Measurements from ENCODE around the gene YWHAE. TPM values are rescaled to one million over a fixed set of nuclear protein-coding genes. Genes with fewer than 3 reads are reported as not detected.

YWHAE gene
- total RNA-seq, 1 experiment from 2014 or later: 956 TPM

- Histone ChIP-seq H3K27me3 (replicated peaks; ENCODE audit: control insufficient read depth, insufficient read depth, low read length) (no peaks in the 10 kb centered on the region), H3K9me3 (no peaks in the 10 kb centered on the region), H3K4me1 (peaks cover 36% of the 10 kb centered on the region), H3K36me3 (ENCODE audit: control insufficient read depth, insufficient read depth, low read length) (peaks cover 3% of the 10 kb centered on the region), H3K4me3 (ENCODE audit: low read depth, low read length) (no peak overlapping the region)
- no peak overlapping the region for H3K4me3 Mint-ChIP-seq (ENCODE audit: unreplicated experiment)
- DNase-seq: no peak
- no TSS peak for BruUV-seq (replicated peaks)
- H3K4me1 Mint-ChIP-seq (ENCODE audit: low read depth, unreplicated experiment): peaks cover 39% of the 10 kb centered on the region
- no peaks in the 10 kb centered on the region for H3K9me3 Mint-ChIP-seq (ENCODE audit: unreplicated experiment)
- peaks cover 87% of the 10 kb centered on the region for H3K36me3 Mint-ChIP-seq (ENCODE audit: insufficient read depth, unreplicated experiment)
- H3K27me3 Mint-ChIP-seq (ENCODE audit: insufficient read depth, unreplicated experiment): no peaks in the 10 kb centered on the region
- CTCF ChIA-PET: interaction anchor here (0.9 to 1.3 kb wide), 2 partner anchors 12 to 15 kb away, joined by 4 to 5 read pairs; no protein-coding TSS in a partner anchor
- intact Hi-C loops (cut with micrococcal nuclease; ENCODE audit: unreplicated experiment): no loop called here
- POLR2A ChIA-PET: interaction anchor here (1.1 kb wide), 1 partner anchor 12 kb away, joined by 4 read pairs; no protein-coding TSS in a partner anchor
- TF ChIP-seq, protein P1, sequence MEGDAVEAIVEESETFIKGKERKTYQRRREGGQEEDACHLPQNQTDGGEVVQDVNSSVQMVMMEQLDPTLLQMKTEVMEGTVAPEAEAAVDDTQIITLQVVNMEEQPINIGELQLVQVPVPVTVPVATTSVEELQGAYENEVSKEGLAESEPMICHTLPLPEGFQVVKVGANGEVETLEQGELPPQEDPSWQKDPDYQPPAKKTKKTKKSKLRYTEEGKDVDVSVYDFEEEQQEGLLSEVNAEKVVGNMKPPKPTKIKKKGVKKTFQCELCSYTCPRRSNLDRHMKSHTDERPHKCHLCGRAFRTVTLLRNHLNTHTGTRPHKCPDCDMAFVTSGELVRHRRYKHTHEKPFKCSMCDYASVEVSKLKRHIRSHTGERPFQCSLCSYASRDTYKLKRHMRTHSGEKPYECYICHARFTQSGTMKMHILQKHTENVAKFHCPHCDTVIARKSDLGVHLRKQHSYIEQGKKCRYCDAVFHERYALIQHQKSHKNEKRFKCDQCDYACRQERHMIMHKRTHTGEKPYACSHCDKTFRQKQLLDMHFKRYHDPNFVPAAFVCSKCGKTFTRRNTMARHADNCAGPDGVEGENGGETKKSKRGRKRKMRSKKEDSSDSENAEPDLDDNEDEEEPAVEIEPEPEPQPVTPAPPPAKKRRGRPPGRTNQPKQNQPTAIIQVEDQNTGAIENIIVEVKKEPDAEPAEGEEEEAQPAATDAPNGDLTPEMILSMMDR (IDR thresholded peaks at IDR 0.05; ENCODE audit: insufficient read depth in 1 of 2, low read depth in 1 of 2, low read length in 1 of 2, severe bottlenecking in 1 of 2, unreplicated experiment in 1 of 2): no peak
- H3K27ac Mint-ChIP-seq (ENCODE audit: unreplicated experiment): peak overlapping the region; percentile 29
These were observed 22.7 kb downstream of the YWHAE start for GRCh38 chr17:1377334-1377733.

GRCh38 chr17:1376061-1376460 is 24.0 kb downstream of the YWHAE start:
- H3K4me1 ChIP-seq: peaks cover 36% of the 10 kb centered on the region
- BruUV-seq (replicated peaks): no TSS peak
- Mint-ChIP-seq H3K36me3 (ENCODE audit: insufficient read depth, unreplicated experiment) (peaks cover 88% of the 10 kb centered on the region), H3K27me3 (ENCODE audit: insufficient read depth, unreplicated experiment) (no peaks in the 10 kb centered on the region), H3K4me1 (ENCODE audit: low read depth, unreplicated experiment) (peaks cover 33% of the 10 kb centered on the region), H3K9me3 (ENCODE audit: unreplicated experiment) (no peaks in the 10 kb centered on the region), H3K4me3 (ENCODE audit: unreplicated experiment) (no peak overlapping the region), H3K27ac (ENCODE audit: unreplicated experiment) (no peak overlapping the region)
- no peak for DNase-seq
- H3K27me3 ChIP-seq (replicated peaks; ENCODE audit: control insufficient read depth, insufficient read depth, low read length): no peaks in the 10 kb centered on the region
- ChIA-PET CTCF (no interaction called here), POLR2A (no interaction called here)
- intact Hi-C loops (cut with micrococcal nuclease; ENCODE audit: unreplicated experiment): no loop called here
- peaks cover 3% of the 10 kb centered on the region for H3K36me3 ChIP-seq (ENCODE audit: control insufficient read depth, insufficient read depth, low read length)
- TF ChIP-seq, protein P1 (IDR thresholded peaks at IDR 0.05; ENCODE audit: insufficient read depth in 1 of 2, low read depth in 1 of 2, low read length in 1 of 2, severe bottlenecking in 1 of 2, unreplicated experiment in 1 of 2): no peak
- H3K9me3 ChIP-seq: no peaks in the 10 kb centered on the region
- H3K4me3 ChIP-seq (ENCODE audit: low read depth, low read length): no peak overlapping the region

DNA sequence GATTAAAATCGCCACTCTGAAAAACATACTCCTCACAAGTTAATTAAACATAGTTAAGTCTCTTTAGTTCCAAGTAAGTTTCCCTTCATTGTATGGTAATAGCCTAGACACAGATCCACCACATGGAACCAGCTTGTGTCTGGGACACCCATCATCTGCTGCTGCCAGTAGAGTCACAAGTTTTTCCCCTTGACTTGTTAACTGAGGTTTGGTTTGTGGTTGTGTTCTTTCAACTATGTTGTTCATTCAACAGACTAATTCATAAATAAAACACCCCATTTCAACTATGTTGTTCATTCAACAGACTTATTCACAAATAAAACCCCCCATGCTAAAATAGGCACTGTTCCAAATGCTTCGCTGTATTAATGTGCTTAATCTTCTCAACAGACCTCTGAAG is 24.4 kb downstream of the YWHAE start:
- TF ChIP-seq, protein P1 (IDR thresholded peaks at IDR 0.05; ENCODE audit: insufficient read depth in 1 of 2, low read depth in 1 of 2, low read length in 1 of 2, severe bottlenecking in 1 of 2, unreplicated experiment in 1 of 2): no peak
- Histone ChIP-seq H3K4me1 (peaks cover 33% of the 10 kb centered on the region), H3K4me3 (ENCODE audit: low read depth, low read length) (no peak overlapping the region), H3K9me3 (no peaks in the 10 kb centered on the region), H3K27me3 (replicated peaks; ENCODE audit: control insufficient read depth, insufficient read depth, low read length) (no peaks in the 10 kb centered on the region), H3K36me3 (ENCODE audit: control insufficient read depth, insufficient read depth, low read length) (peaks cover 3% of the 10 kb centered on the region)
- intact Hi-C loops (cut with micrococcal nuclease; ENCODE audit: unreplicated experiment): no loop called here
- CTCF ChIA-PET: no interaction called here
- POLR2A ChIA-PET: no interaction called here
- H3K27ac Mint-ChIP-seq (ENCODE audit: unreplicated experiment): no peak overlapping the region
- BruUV-seq (replicated peaks): no TSS peak
- H3K4me3 Mint-ChIP-seq (ENCODE audit: unreplicated experiment): no peak overlapping the region
- H3K9me3 Mint-ChIP-seq (ENCODE audit: unreplicated experiment): no peaks in the 10 kb centered on the region
- no peaks in the 10 kb centered on the region for H3K27me3 Mint-ChIP-seq (ENCODE audit: insufficient read depth, unreplicated experiment)
- H3K4me1 Mint-ChIP-seq (ENCODE audit: low read depth, unreplicated experiment): peaks cover 28% of the 10 kb centered on the region
- DNase-seq: no peak
- H3K36me3 Mint-ChIP-seq (ENCODE audit: insufficient read depth, unreplicated experiment): peaks cover 88% of the 10 kb centered on the region
